HEK293 (cell line): ENCODE measurements around the gene TP73.

Source experiments
- CTCF ChIA-PET: fragments of 350-600 bp; formaldehyde crosslinking; extraction: SDS; loops from one replicate; lab custom pipeline; 2021; ENCODE audit warnings: antibody characterized with exemption; lab: Yijun Ruan, JAX
- POLR2A ChIA-PET: fragments of 300-600 bp; formaldehyde crosslinking; extraction: SDS; loops from one replicate; lab custom pipeline; 2020; ENCODE audit warnings: antibody characterized with exemption, inconsistent platforms; lab: Yijun Ruan, JAX
- H3K27ac ChIP-seq: fragments of 200-500 bp; sonication (Bioruptor generic); 2 replicates; pipeline ENCODE4 v1.5.1; 2014; ENCODE audit warnings: low read depth, low read length, control low read depth, inconsistent platforms; ENCODE audit errors: extremely low read depth
- H3K36me3 ChIP-seq, 2 experiments: fragments of 200-500 bp in 1 of 2; sonication (Bioruptor generic) in 1 of 2; 1 replicate in 1 of 2; 2 replicates in 1 of 2; pipeline ENCODE4 v1.5.1; 2014 to 2017; ENCODE audit warnings: inconsistent platforms in 2 of 2, low read length in 2 of 2; ENCODE audit not compliant: control insufficient read depth in 2 of 2, insufficient read depth in 1 of 2
- H3K4me1 ChIP-seq: fragments of 200-500 bp; sonication (Bioruptor generic); 2 replicates; pipeline ENCODE4 v1.5.1; 2014; ENCODE audit warnings: mild to moderate bottlenecking, low read length, inconsistent platforms; ENCODE audit not compliant: control insufficient read depth, insufficient read depth
- H3K4me3 ChIP-seq: 2 replicates; pipeline ENCODE4 v1.5.1; 2011; ENCODE audit warnings: low read depth, mild to moderate bottlenecking, control low read depth, low read length, moderate library complexity
- H3K9me3 ChIP-seq: fragments of 200-500 bp; sonication (Bioruptor generic); 2 replicates; pipeline ENCODE4 v1.5.1; 2014; ENCODE audit warnings: low read depth, low read length, inconsistent platforms; ENCODE audit not compliant: control insufficient read depth, insufficient read depth
- BCL11A ChIP-seq: fragments of 450-650 bp; formaldehyde crosslinking; IDR thresholded peaks from 2 replicates; pipeline ENCODE4 v1.5.1; 2016; ENCODE audit warnings: low read depth, missing biosample characterization, missing genetic modification characterization
- GLIS1 ChIP-seq: fragments of 450-650 bp; formaldehyde crosslinking; IDR thresholded peaks from 2 replicates; pipeline ENCODE4 v1.5.1; 2016; ENCODE audit warnings: missing biosample characterization, missing genetic modification characterization
- HOXA7 ChIP-seq: sonication (generic); formaldehyde crosslinking; IDR thresholded peaks from 2 replicates; pipeline ENCODE4 v1.8.1; 2022; ENCODE audit warnings: missing genetic modification reagents, borderline replicate concordance
- OVOL3 ChIP-seq: fragments of 450-650 bp; formaldehyde crosslinking; IDR thresholded peaks from 2 replicates; pipeline ENCODE4 v1.5.1; 2016; ENCODE audit warnings: missing biosample characterization, missing genetic modification characterization
- SETDB1 ChIP-seq: IDR thresholded peaks from one replicate; pipeline ENCODE4 v1.6.1; 2017; ENCODE audit warnings: mild to moderate bottlenecking, low read length, moderate library complexity, mixed read lengths; ENCODE audit not compliant: insufficient read length
- WT1 ChIP-seq: fragments of 450-650 bp; formaldehyde crosslinking; IDR thresholded peaks from 2 replicates; pipeline ENCODE4 v1.5.1; 2016; ENCODE audit warnings: missing biosample characterization, missing genetic modification characterization
- ZBTB17 ChIP-seq: fragments of 450-650 bp; formaldehyde crosslinking; IDR thresholded peaks from 2 replicates; pipeline ENCODE4 v1.5.1; 2016; ENCODE audit warnings: missing biosample characterization, missing genetic modification characterization
- ZNF302 ChIP-seq: fragments of 450-650 bp; formaldehyde crosslinking; IDR thresholded peaks from 2 replicates; pipeline ENCODE4 v1.5.1; 2016; ENCODE audit warnings: missing biosample characterization, missing genetic modification characterization, low read depth
- ZNF335 ChIP-seq: fragments of 450-650 bp; formaldehyde crosslinking; conservative IDR thresholded peaks from 2 replicates; pipeline ENCODE4 v1.5.1; 2016; ENCODE audit warnings: missing biosample characterization, missing genetic modification characterization
- ZNF394 ChIP-seq: fragments of 450-650 bp; formaldehyde crosslinking; IDR thresholded peaks from 2 replicates; pipeline ENCODE4 v1.5.1; 2016; ENCODE audit warnings: missing biosample characterization, missing genetic modification characterization, mild to moderate bottlenecking, moderate library complexity, borderline replicate concordance
- ZNF423 ChIP-seq: fragments of 450-650 bp; formaldehyde crosslinking; IDR thresholded peaks from 2 replicates; pipeline ENCODE4 v1.5.1; 2016; ENCODE audit warnings: missing biosample characterization, missing genetic modification characterization
- ZNF560 ChIP-seq: fragments of 450-650 bp; formaldehyde crosslinking; IDR thresholded peaks from 2 replicates; pipeline ENCODE4 v1.5.1; 2017; ENCODE audit warnings: missing biosample characterization, missing genetic modification characterization, borderline replicate concordance
- ZNF561 ChIP-seq: fragments of 450-650 bp; IDR thresholded peaks from 2 replicates; pipeline ENCODE4 v1.5.1; 2018; ENCODE audit warnings: missing biosample characterization, missing genetic modification characterization, borderline replicate concordance
- ZNF701 ChIP-seq: fragments of 450-650 bp; formaldehyde crosslinking; IDR thresholded peaks from 2 replicates; pipeline ENCODE4 v1.5.1; 2016; ENCODE audit warnings: missing biosample characterization, missing genetic modification characterization
- ZNF777 ChIP-seq: fragments of 450-650 bp; formaldehyde crosslinking; IDR thresholded peaks from 2 replicates; pipeline ENCODE4 v1.5.1; 2017; ENCODE audit warnings: missing biosample characterization, missing genetic modification characterization, borderline replicate concordance
- ZSCAN16 ChIP-seq: fragments of 450-650 bp; formaldehyde crosslinking; IDR thresholded peaks from 2 replicates; pipeline ENCODE4 v1.5.1; 2016; ENCODE audit warnings: missing biosample characterization, missing genetic modification characterization
- ZSCAN5A ChIP-seq: fragments of 450-650 bp; formaldehyde crosslinking; IDR thresholded peaks from 2 replicates; pipeline ENCODE4 v1.5.1; 2016; ENCODE audit warnings: missing biosample characterization, missing genetic modification characterization
- ZXDB ChIP-seq: fragments of 450-650 bp; formaldehyde crosslinking; IDR thresholded peaks from 2 replicates; pipeline ENCODE4 v1.5.1; 2016; ENCODE audit warnings: missing biosample characterization, missing genetic modification characterization
- TF ChIP-seq, protein P1 (sequence below): fragments of 450-650 bp; formaldehyde crosslinking; IDR thresholded peaks from 2 replicates; pipeline ENCODE4 v1.5.0; 2017; ENCODE audit warnings: missing biosample characterization, missing genetic modification characterization, borderline replicate concordance
- TF ChIP-seq, protein P2 (sequence below): fragments of 450-650 bp; formaldehyde crosslinking; IDR thresholded peaks from 2 replicates; pipeline ENCODE4 v1.5.1; 2017; ENCODE audit warnings: missing biosample characterization, missing genetic modification characterization

Gene TP73

GRCh38 chr1:3627515-3628253, 24.6 kb upstream of the TP73 start (continued):
- TF ChIP-seq, protein P1, sequence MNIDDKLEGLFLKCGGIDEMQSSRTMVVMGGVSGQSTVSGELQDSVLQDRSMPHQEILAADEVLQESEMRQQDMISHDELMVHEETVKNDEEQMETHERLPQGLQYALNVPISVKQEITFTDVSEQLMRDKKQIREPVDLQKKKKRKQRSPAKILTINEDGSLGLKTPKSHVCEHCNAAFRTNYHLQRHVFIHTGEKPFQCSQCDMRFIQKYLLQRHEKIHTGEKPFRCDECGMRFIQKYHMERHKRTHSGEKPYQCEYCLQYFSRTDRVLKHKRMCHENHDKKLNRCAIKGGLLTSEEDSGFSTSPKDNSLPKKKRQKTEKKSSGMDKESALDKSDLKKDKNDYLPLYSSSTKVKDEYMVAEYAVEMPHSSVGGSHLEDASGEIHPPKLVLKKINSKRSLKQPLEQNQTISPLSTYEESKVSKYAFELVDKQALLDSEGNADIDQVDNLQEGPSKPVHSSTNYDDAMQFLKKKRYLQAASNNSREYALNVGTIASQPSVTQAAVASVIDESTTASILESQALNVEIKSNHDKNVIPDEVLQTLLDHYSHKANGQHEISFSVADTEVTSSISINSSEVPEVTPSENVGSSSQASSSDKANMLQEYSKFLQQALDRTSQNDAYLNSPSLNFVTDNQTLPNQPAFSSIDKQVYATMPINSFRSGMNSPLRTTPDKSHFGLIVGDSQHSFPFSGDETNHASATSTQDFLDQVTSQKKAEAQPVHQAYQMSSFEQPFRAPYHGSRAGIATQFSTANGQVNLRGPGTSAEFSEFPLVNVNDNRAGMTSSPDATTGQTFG (tag by site-specific recombination): no peak
- no peak for TF ChIP-seq SETDB1
- TF ChIP-seq, protein P2, sequence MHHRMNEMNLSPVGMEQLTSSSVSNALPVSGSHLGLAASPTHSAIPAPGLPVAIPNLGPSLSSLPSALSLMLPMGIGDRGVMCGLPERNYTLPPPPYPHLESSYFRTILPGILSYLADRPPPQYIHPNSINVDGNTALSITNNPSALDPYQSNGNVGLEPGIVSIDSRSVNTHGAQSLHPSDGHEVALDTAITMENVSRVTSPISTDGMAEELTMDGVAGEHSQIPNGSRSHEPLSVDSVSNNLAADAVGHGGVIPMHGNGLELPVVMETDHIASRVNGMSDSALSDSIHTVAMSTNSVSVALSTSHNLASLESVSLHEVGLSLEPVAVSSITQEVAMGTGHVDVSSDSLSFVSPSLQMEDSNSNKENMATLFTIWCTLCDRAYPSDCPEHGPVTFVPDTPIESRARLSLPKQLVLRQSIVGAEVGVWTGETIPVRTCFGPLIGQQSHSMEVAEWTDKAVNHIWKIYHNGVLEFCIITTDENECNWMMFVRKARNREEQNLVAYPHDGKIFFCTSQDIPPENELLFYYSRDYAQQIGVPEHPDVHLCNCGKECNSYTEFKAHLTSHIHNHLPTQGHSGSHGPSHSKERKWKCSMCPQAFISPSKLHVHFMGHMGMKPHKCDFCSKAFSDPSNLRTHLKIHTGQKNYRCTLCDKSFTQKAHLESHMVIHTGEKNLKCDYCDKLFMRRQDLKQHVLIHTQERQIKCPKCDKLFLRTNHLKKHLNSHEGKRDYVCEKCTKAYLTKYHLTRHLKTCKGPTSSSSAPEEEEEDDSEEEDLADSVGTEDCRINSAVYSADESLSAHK: no peak
- no peak for TF ChIP-seq BCL11A (tag by site-specific recombination)

- peaks cover 13 to 66% of the 10 kb centered on the region in 2 experiments for H3K36me3 ChIP-seq
- no peak overlapping the region for H3K4me3 ChIP-seq
- H3K27ac ChIP-seq: no peak overlapping the region
- POLR2A ChIA-PET: no interaction called here
- no peak for TF ChIP-seq OVOL3
- no peak for TF ChIP-seq ZSCAN16 (tag by site-specific recombination)
- no peak for TF ChIP-seq WT1 (tag by site-specific recombination)
- no peak for TF ChIP-seq ZNF560 (tag by site-specific recombination)
- TF ChIP-seq ZNF423 (tag by site-specific recombination): no peak
- no peak for TF ChIP-seq ZNF302
- no peak for TF ChIP-seq HOXA7 (CRISPR knock-in tag)
- TF ChIP-seq ZNF701 (tag by site-specific recombination): no peak
- no peak for TF ChIP-seq ZNF335 (tag by site-specific recombination)
- no peak for TF ChIP-seq GLIS1
- TF ChIP-seq ZBTB17 (tag by site-specific recombination): no peak
- no peak for TF ChIP-seq ZXDB (tag by site-specific recombination)
- no peak for TF ChIP-seq ZNF394 (tag by site-specific recombination)
- no peak for TF ChIP-seq ZNF561 (tag by site-specific recombination)
- TF ChIP-seq ZNF777 (tag by site-specific recombination): no peak
- no peak for TF ChIP-seq ZSCAN5A (tag by site-specific recombination)
- TF ChIP-seq, all 188 proteins: peak for 0
- Histone ChIP-seq H3K4me1 (no peaks in the 10 kb centered on the region), H3K9me3 (no peaks in the 10 kb centered on the region)
- CTCF ChIA-PET: interaction anchor here (0.6 to 2.3 kb wide), 7 partner anchors 8 to 1293 kb away, joined by 3 to 9 read pairs (median 5); no protein-coding TSS in a partner anchor
Measured at GRCh38 chr1:3628445-3628844, 23.9 kb upstream of the TP73 start.
